ENCODE data around the gene HNRNPAB.

- TF ChIP-seq POLR2AphosphoS5 (IDR thresholded peaks at IDR 0.05) = no peak
- TF ChIP-seq POLR2A (IDR thresholded peaks at IDR 0.05) = no peak
- no peak for TF ChIP-seq CTCF (IDR thresholded peaks at IDR 0.05)
- TF ChIP-seq EP300 (IDR thresholded peaks at IDR 0.05) = no peak
These were observed 1.4 kb downstream of the HNRNPAB start for GRCh38 chr5:178205749-178206047.
